HCT116 (cell line): ENCODE results near the gene DFFA. TPM values are rescaled to one million over a fixed set of nuclear protein-coding genes. Genes with fewer than 3 reads are reported as not detected.

Source experiments
- ATAC-seq: fragments of 200-7000 bp; cut with Tn5 transposase; 2 replicates; pipeline ENCODE4 v1.9.1; 2020; ENCODE audit warnings: mild to moderate bottlenecking, moderate library complexity
- BruUV-seq: library from RNA; stranded (reverse); fragments of 400-500 nt; replicated peaks from 2 replicates; lab custom pipeline; 2021; lab: Mats Ljungman, UMichigan
- CTCF ChIA-PET: fragments of 300-600 bp; sonication (Branson Sonifier 250); formaldehyde crosslinking; loops from one replicate; lab custom pipeline; 2021; ENCODE audit warnings: antibody characterized with exemption; lab: Charles Lee
- POLR2A ChIA-PET: fragments of 300-600, 350-600 bp; sonication (Branson Sonifier 250); formaldehyde crosslinking; loops from one replicate; lab custom pipeline; 2021; ENCODE audit warnings: antibody characterized with exemption; lab: Charles Lee
- RAD21 ChIA-PET, 2 experiments: fragments of 300-600 bp; sonication (Branson Sonifier 250); formaldehyde crosslinking; loops; one replicate each; lab custom pipeline; 2023; ENCODE audit warnings: low total read pairs in 2 of 2; ENCODE audit not compliant: uncharacterized antibody in 2 of 2, unreplicated experiment in 2 of 2, low non-redundant PET in 1 of 2; lab: Charles Lee
- DNase-seq: peaks from one replicate; pipeline ENCODE4 v3.0.0-alpha.2; 2010; ENCODE audit warnings: low read depth, low spot score
- H2AFZ ChIP-seq: fragments of 200-600 bp; shearing (Covaris generic), sonication (generic); 2 replicates; pipeline ENCODE4 v1.6.1; 2017; ENCODE audit warnings: low read depth, mixed run types, mixed read lengths, antibody characterized with exemption, low read length; ENCODE audit not compliant: poor library complexity, severe bottlenecking
- H3K27ac ChIP-seq: 2 replicates; pipeline ENCODE4 v1.5.1; 2012; ENCODE audit warnings: low read depth, low read length
- H3K27me3 ChIP-seq: fragments of 200-600 bp; sonication (generic); 2 replicates; pipeline ENCODE4 v1.6.1; 2016; ENCODE audit warnings: mixed run types, low read length, mixed read lengths; ENCODE audit not compliant: insufficient read depth
- H3K36me3 ChIP-seq, 2 experiments: fragments of 200-500 bp in 1 of 2; fragments of 200-600 bp in 1 of 2; sonication (Bioruptor generic) in 1 of 2; sonication (generic) in 1 of 2; 2 replicates each; pipeline versions ENCODE4 v1.5.1 to v1.6.1; 2014 to 2016; ENCODE audit warnings: low read length in 2 of 2, inconsistent platforms in 1 of 2, mixed read lengths in 1 of 2, mixed run types in 1 of 2; ENCODE audit not compliant: insufficient read depth in 2 of 2, control insufficient read depth in 1 of 2
- H3K4me1 ChIP-seq, 2 experiments: fragments of 200-600 bp in 1 of 2; sonication (generic) in 1 of 2; 2 replicates each; pipeline versions ENCODE4 v1.5.1 to v1.6.1; 2012 to 2017; ENCODE audit warnings: low read length in 2 of 2, inconsistent platforms in 1 of 2, mild to moderate bottlenecking in 1 of 2, mixed read lengths in 1 of 2, mixed run types in 1 of 2, moderate library complexity in 1 of 2; ENCODE audit not compliant: insufficient read depth in 2 of 2, control insufficient read depth in 1 of 2
- H3K4me2 ChIP-seq: fragments of 200-600 bp; sonication (generic); 2 replicates; pipeline ENCODE4 v1.6.1; 2017; ENCODE audit warnings: mixed run types, low read length, mixed read lengths
- H3K4me3 ChIP-seq, 2 experiments: fragments of 200-600 bp in 1 of 2; sonication (generic) in 1 of 2; replicated peaks in 1 of 2; 2 replicates each; pipeline ENCODE4 v1.5.1; 2011 to 2016; ENCODE audit warnings: low read length in 2 of 2, control low read depth in 1 of 2, low read depth in 1 of 2, mild to moderate bottlenecking in 1 of 2, mixed read lengths in 1 of 2, mixed run types in 1 of 2
- H3K79me2 ChIP-seq: fragments of 200-600 bp; sonication (generic); 2 replicates; pipeline ENCODE4 v1.6.1; 2017; ENCODE audit warnings: mild to moderate bottlenecking, mixed run types, low read length, moderate library complexity, mixed read lengths; ENCODE audit not compliant: insufficient read depth
- H3K9ac ChIP-seq: fragments of 200-600 bp; sonication (generic); 2 replicates; pipeline ENCODE4 v1.6.1; 2016; ENCODE audit warnings: low read length, mixed read lengths
- H3K9me2 ChIP-seq: fragments of 200-600 bp; sonication (generic), shearing (Covaris generic); 2 replicates; pipeline ENCODE4 v1.6.1; 2017; ENCODE audit warnings: mixed run types, mild to moderate bottlenecking, moderate library complexity; ENCODE audit not compliant: insufficient read depth
- H3K9me3 ChIP-seq, 2 experiments: fragments of 200-500 bp in 1 of 2; fragments of 200-600 bp in 1 of 2; sonication (Bioruptor generic) in 1 of 2; sonication (generic) in 1 of 2; 2 replicates each; pipeline ENCODE4 v1.6.1; 2014 to 2017; ENCODE audit warnings: low read length in 2 of 2, mixed read lengths in 2 of 2, inconsistent platforms in 1 of 2, low read depth in 1 of 2, mild to moderate bottlenecking in 1 of 2, mixed run types in 1 of 2, moderate library complexity in 1 of 2; ENCODE audit not compliant: control insufficient read depth in 1 of 2, insufficient read depth in 1 of 2
- H4K20me1 ChIP-seq: fragments of 200-600 bp; sonication (generic), shearing (Covaris generic); 2 replicates; pipeline ENCODE4 v1.6.1; 2017; ENCODE audit warnings: mixed run types, mild to moderate bottlenecking, moderate library complexity; ENCODE audit not compliant: insufficient read depth
- EGR1 ChIP-seq: IDR thresholded peaks from 2 replicates; pipeline ENCODE4 v1.6.1; 2012; ENCODE audit warnings: low read depth
- ELF1 ChIP-seq: IDR thresholded peaks from 2 replicates; pipeline ENCODE4 v1.6.1; 2012; ENCODE audit warnings: low read depth, borderline replicate concordance
- EZH2 ChIP-seq: fragments of 200-600 bp; sonication (generic); IDR thresholded peaks from 2 replicates; pipeline ENCODE4 v1.6.1; 2017; ENCODE audit warnings: antibody characterized with exemption, mixed run types
- EZH2phosphoT487 ChIP-seq: fragments of 200-600 bp; IDR thresholded peaks from 2 replicates; pipeline ENCODE4 v1.6.1; 2018; ENCODE audit warnings: antibody characterized with exemption, borderline replicate concordance
- FOSL1 ChIP-seq: IDR thresholded peaks from 2 replicates; pipeline ENCODE4 v1.6.1; 2012; ENCODE audit warnings: low read depth
- JUND ChIP-seq: IDR thresholded peaks from 2 replicates; pipeline ENCODE4 v1.6.1; 2012
- POLR2A ChIP-seq: IDR thresholded peaks from 2 replicates; pipeline ENCODE4 v1.7.0; 2011; ENCODE audit warnings: borderline replicate concordance; ENCODE audit not compliant: insufficient read depth, insufficient read length; ENCODE audit errors: extremely low read depth
- RAD21 ChIP-seq: IDR thresholded peaks from 2 replicates; pipeline ENCODE4 v1.6.1; 2012; ENCODE audit warnings: low read depth, mild to moderate bottlenecking
- SIN3A ChIP-seq: IDR thresholded peaks from 2 replicates; pipeline ENCODE4 v1.6.1; 2012; ENCODE audit warnings: low read depth
- SP1 ChIP-seq: IDR thresholded peaks from 2 replicates; pipeline ENCODE4 v1.6.1; 2012; ENCODE audit warnings: low read depth
- SRF ChIP-seq: IDR thresholded peaks from 2 replicates; pipeline ENCODE4 v1.6.1; 2012; ENCODE audit warnings: low read depth
- TCF7L2 ChIP-seq: IDR thresholded peaks from 2 replicates; pipeline ENCODE4 v1.7.0; 2011; ENCODE audit warnings: borderline replicate concordance, inconsistent platforms; ENCODE audit not compliant: insufficient read depth, insufficient read length; ENCODE audit errors: extremely low read depth
- YY1 ChIP-seq: IDR thresholded peaks from 2 replicates; pipeline ENCODE4 v1.6.1; 2011; ENCODE audit warnings: low read length, low read depth, moderate library complexity, mild to moderate bottlenecking; ENCODE audit not compliant: insufficient replicate concordance; ENCODE audit errors: extremely low read depth
- ZFX ChIP-seq: fragments of 450-650 bp; IDR thresholded peaks from 2 replicates; pipeline ENCODE4 v1.6.1; 2017
- ZNF274 ChIP-seq: fragments of 200-500 bp; sonication (Bioruptor generic); IDR thresholded peaks from 2 replicates; pipeline ENCODE4 v1.6.1; 2014; ENCODE audit warnings: mild to moderate bottlenecking, low read depth, low read length, inconsistent platforms
- intact Hi-C: fragments of 100-400 bp; cut with micrococcal nuclease; formaldehyde crosslinking; loops from 2 replicates; pipeline ENCODE4 v1.10.0; 2022
- total RNA-seq: library from RNA; stranded (reverse); gene quantifications from one replicate; pipeline ENCODE4 v1.2.1, GENCODE V29; 2021; ENCODE audit not compliant: unreplicated experiment
- TF ChIP-seq, protein P1 (sequence below): IDR thresholded peaks from 2 replicates; pipeline ENCODE4 v1.6.1; 2011; ENCODE audit warnings: mild to moderate bottlenecking, low read length, moderate library complexity; ENCODE audit not compliant: insufficient replicate concordance; ENCODE audit errors: extremely low read depth
- TF ChIP-seq, protein P2 (sequence below): IDR thresholded peaks from 2 replicates; pipeline ENCODE4 v1.6.1; 2012
- TF ChIP-seq, protein P3 (sequence below), 3 experiments: fragments of 200-600 bp in 1 of 3; sonication (generic) in 1 of 3; IDR thresholded peaks in 2 of 3; conservative IDR thresholded peaks in 1 of 3; 2 replicates each; pipeline ENCODE4 v1.5.1; 2012 to 2017; ENCODE audit warnings: low read depth in 2 of 3, low read length in 2 of 3, antibody characterized with exemption in 1 of 3, borderline replicate concordance in 1 of 3, control low read depth in 1 of 3, mild to moderate bottlenecking in 1 of 3, mixed read lengths in 1 of 3, mixed run types in 1 of 3, moderate library complexity in 1 of 3; ENCODE audit not compliant: insufficient read depth in 1 of 3
- TF ChIP-seq, protein P4 (sequence below): IDR thresholded peaks from 2 replicates; pipeline ENCODE4 v1.6.1; 2012

Gene DFFA
- total RNA-seq, 1 experiment from 2014 or later: 67.7 TPM

DNA sequence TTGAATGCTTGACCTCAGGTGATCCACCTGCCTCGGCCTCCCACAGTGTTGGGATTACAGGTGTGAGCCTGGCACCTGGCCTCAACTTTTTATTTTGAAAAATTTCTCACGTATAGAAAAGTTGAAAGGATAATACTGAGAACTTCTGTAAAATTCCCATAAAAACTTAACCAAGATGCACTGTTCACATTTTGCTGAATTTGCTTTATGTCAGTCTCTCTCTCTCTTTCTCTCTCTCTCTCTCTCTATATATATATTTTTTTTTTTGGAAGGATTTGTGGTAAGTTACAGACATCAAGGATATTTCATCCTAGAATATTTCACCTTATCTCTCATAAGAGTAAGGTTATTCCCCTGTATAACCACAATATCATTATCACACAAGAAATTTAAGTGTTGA, 8.3 kb upstream of the DFFA start:
- Histone ChIP-seq H3K79me2 (peaks cover 97% of the 10 kb centered on the region), H3K27ac (no peak overlapping the region), H3K27me3 (no peaks in the 10 kb centered on the region), H3K4me3 (no peak overlapping the region), H3K9me3 (no peaks in the 10 kb centered on the region), H3K36me3 (no peaks in the 10 kb centered on the region), H3K4me1 (peaks cover 0 to 11% of the 10 kb centered on the region in 2 experiments; a peak in 3 of 4 replicates), H2AFZ (no peak overlapping the region), H4K20me1 (no peaks in the 10 kb centered on the region), H3K9me2 (no peaks in the 10 kb centered on the region), H3K9ac (no peak overlapping the region), H3K4me2 (no peak overlapping the region)
- no peak for TF ChIP-seq YY1
- no peak for TF ChIP-seq ELF1
- TF ChIP-seq EZH2phosphoT487: no peak
- TF ChIP-seq RAD21: no peak
- TF ChIP-seq, protein P1, sequence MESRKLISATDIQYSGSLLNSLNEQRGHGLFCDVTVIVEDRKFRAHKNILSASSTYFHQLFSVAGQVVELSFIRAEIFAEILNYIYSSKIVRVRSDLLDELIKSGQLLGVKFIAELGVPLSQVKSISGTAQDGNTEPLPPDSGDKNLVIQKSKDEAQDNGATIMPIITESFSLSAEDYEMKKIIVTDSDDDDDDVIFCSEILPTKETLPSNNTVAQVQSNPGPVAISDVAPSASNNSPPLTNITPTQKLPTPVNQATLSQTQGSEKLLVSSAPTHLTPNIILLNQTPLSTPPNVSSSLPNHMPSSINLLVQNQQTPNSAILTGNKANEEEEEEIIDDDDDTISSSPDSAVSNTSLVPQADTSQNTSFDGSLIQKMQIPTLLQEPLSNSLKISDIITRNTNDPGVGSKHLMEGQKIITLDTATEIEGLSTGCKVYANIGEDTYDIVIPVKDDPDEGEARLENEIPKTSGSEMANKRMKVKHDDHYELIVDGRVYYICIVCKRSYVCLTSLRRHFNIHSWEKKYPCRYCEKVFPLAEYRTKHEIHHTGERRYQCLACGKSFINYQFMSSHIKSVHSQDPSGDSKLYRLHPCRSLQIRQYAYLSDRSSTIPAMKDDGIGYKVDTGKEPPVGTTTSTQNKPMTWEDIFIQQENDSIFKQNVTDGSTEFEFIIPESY: no peak
- no peak for TF ChIP-seq ZNF274
- no peak for TF ChIP-seq EZH2
- no peak for TF ChIP-seq SIN3A
- TF ChIP-seq, protein P2, sequence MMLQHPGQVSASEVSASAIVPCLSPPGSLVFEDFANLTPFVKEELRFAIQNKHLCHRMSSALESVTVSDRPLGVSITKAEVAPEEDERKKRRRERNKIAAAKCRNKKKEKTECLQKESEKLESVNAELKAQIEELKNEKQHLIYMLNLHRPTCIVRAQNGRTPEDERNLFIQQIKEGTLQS: no peak
- no peak for TF ChIP-seq SRF
- TF ChIP-seq, protein P3, sequence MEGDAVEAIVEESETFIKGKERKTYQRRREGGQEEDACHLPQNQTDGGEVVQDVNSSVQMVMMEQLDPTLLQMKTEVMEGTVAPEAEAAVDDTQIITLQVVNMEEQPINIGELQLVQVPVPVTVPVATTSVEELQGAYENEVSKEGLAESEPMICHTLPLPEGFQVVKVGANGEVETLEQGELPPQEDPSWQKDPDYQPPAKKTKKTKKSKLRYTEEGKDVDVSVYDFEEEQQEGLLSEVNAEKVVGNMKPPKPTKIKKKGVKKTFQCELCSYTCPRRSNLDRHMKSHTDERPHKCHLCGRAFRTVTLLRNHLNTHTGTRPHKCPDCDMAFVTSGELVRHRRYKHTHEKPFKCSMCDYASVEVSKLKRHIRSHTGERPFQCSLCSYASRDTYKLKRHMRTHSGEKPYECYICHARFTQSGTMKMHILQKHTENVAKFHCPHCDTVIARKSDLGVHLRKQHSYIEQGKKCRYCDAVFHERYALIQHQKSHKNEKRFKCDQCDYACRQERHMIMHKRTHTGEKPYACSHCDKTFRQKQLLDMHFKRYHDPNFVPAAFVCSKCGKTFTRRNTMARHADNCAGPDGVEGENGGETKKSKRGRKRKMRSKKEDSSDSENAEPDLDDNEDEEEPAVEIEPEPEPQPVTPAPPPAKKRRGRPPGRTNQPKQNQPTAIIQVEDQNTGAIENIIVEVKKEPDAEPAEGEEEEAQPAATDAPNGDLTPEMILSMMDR (IDR thresholded peaks at IDR 0.05 in 2 of 3, conservative IDR thresholded peaks at IDR 0.05 in 1 of 3; ENCODE audit: borderline replicate concordance in 1 of 3, insufficient read depth in 1 of 3, low read depth in 2 of 3, low read length in 2 of 3): no peak
- TF ChIP-seq FOSL1: no peak
- no peak for TF ChIP-seq SP1
- TF ChIP-seq, protein P4, sequence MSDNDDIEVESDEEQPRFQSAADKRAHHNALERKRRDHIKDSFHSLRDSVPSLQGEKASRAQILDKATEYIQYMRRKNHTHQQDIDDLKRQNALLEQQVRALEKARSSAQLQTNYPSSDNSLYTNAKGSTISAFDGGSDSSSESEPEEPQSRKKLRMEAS: no peak
- no peak for TF ChIP-seq JUND
- TF ChIP-seq ZFX: no peak
- no peak for TF ChIP-seq EGR1
- TF ChIP-seq POLR2A: no peak
- TF ChIP-seq TCF7L2: no peak
- intact Hi-C loops: no loop called here
- ATAC-seq (no peak), DNase-seq (no peak)
- POLR2A ChIA-PET: no interaction called here
- RAD21 ChIA-PET: no interaction called here
- BruUV-seq: no TSS peak
- CTCF ChIA-PET: no interaction called here
